DND-41 (cell line): ENCODE results near the gene ANXA3.
A peak's percentile ranks its signal among the peaks of the same experiment; 100 is the strongest.

Experiments used
- ATAC-seq: fragments of 200-7000 bp; cut with Tn5 transposase; 3 replicates; pipeline ENCODE4 v1.9.1; 2021; ENCODE audit warnings: low read depth; ENCODE audit not compliant: insufficient read depth
- DNase-seq: peaks from one replicate; pipeline ENCODE4 v3.0.0-alpha.2; 2020
- H2AFZ ChIP-seq: 2 replicates; pipeline ENCODE4 v1.6.0; 2012; ENCODE audit warnings: low read depth, low read length
- H3K27ac ChIP-seq: 2 replicates; pipeline ENCODE4 v1.5.1; 2012; ENCODE audit warnings: low read length, inconsistent platforms
- H3K27me3 ChIP-seq: fragments of 200-600 bp; sonication (generic); 2 replicates; pipeline ENCODE4 v1.6.0; 2012; ENCODE audit warnings: low read length, mild to moderate bottlenecking, inconsistent platforms; ENCODE audit not compliant: insufficient read depth, poor library complexity
- H3K36me3 ChIP-seq: 2 replicates; pipeline ENCODE4 v1.5.1; 2012; ENCODE audit warnings: low read length, inconsistent platforms; ENCODE audit not compliant: insufficient read depth
- H3K4me1 ChIP-seq: 2 replicates; pipeline ENCODE4 v1.5.1; 2012; ENCODE audit warnings: mild to moderate bottlenecking, low read length; ENCODE audit not compliant: insufficient read depth
- H3K4me2 ChIP-seq: 2 replicates; pipeline ENCODE4 v1.6.0; 2012; ENCODE audit warnings: mild to moderate bottlenecking, moderate library complexity, low read length, inconsistent platforms; ENCODE audit not compliant: insufficient read depth
- H3K4me3 ChIP-seq, 2 experiments: fragments of 200-600 bp in 1 of 2; shearing (Covaris generic) in 1 of 2; 2 replicates each; pipeline ENCODE4 v1.5.1; 2012 to 2016; ENCODE audit warnings: inconsistent platforms in 2 of 2, low read length in 2 of 2, mild to moderate bottlenecking in 2 of 2, low read depth in 1 of 2, moderate library complexity in 1 of 2
- H3K79me2 ChIP-seq: 2 replicates; pipeline ENCODE4 v1.6.0; 2012; ENCODE audit warnings: low read length, inconsistent platforms; ENCODE audit not compliant: insufficient read depth
- H3K9ac ChIP-seq: 2 replicates; pipeline ENCODE4 v1.6.0; 2012; ENCODE audit warnings: low read depth, mild to moderate bottlenecking, inconsistent platforms, low read length, moderate library complexity
- H3K9me3 ChIP-seq: 2 replicates; pipeline ENCODE4 v1.5.1; 2012; ENCODE audit warnings: low read length, moderate library complexity, mild to moderate bottlenecking, inconsistent platforms; ENCODE audit not compliant: insufficient read depth, severe bottlenecking
- H4K20me1 ChIP-seq: 2 replicates; pipeline ENCODE4 v1.6.0; 2012; ENCODE audit warnings: low read length; ENCODE audit not compliant: insufficient read depth
- CTCF ChIP-seq: IDR thresholded peaks from 2 replicates; pipeline ENCODE4 v1.5.1; 2012; ENCODE audit warnings: borderline replicate concordance, low read length, moderate library complexity, mild to moderate bottlenecking; ENCODE audit not compliant: poor library complexity, severe bottlenecking; ENCODE audit errors: extremely low read depth
- EZH2 ChIP-seq: IDR thresholded peaks from 3 replicates; pipeline ENCODE4 v1.6.1; 2012; ENCODE audit warnings: borderline replicate concordance, low read depth, mild to moderate bottlenecking, moderate library complexity, low read length, inconsistent platforms; ENCODE audit not compliant: severe bottlenecking

ANXA3 gene

GRCh38 chr4:78608684-78609083 is 57.1 kb downstream of the ANXA3 start:
- H3K4me1 ChIP-seq = peaks cover 57% of the 10 kb centered on the region
- TF ChIP-seq EZH2 = no peak
- no peak for TF ChIP-seq CTCF

GRCh38 chr4:78609580-78609979 is 58.0 kb downstream of the ANXA3 start:
- Histone ChIP-seq H3K4me2 (peak overlapping the region; percentile 33), H4K20me1 (no peaks in the 10 kb centered on the region), H3K4me1 (peaks cover 66% of the 10 kb centered on the region), H3K27ac (peak overlapping the region; percentile 71), H3K4me3 (no peak overlapping the region), H3K9ac (no peak overlapping the region), H3K36me3 (no peaks in the 10 kb centered on the region), H3K27me3 (no peaks in the 10 kb centered on the region), H3K79me2 (no peaks in the 10 kb centered on the region), H3K9me3 (no peaks in the 10 kb centered on the region), H2AFZ (no peak overlapping the region)
- DNase-seq (no peak), ATAC-seq (no peak)
- TF ChIP-seq CTCF (no peak), EZH2 (no peak)

More at GRCh38 chr4:78608684-78609083, 57.1 kb downstream of the ANXA3 start:
- Histone ChIP-seq H3K9ac (no peak overlapping the region), H3K27me3 (no peaks in the 10 kb centered on the region), H3K9me3 (no peaks in the 10 kb centered on the region), H2AFZ (no peak overlapping the region), H3K79me2 (no peaks in the 10 kb centered on the region), H3K4me3 (no peak overlapping the region), H3K4me2 (no peak overlapping the region), H4K20me1 (no peaks in the 10 kb centered on the region), H3K36me3 (no peaks in the 10 kb centered on the region), H3K27ac (no peak overlapping the region; the same call in 1 of the 2 replicates)
- ATAC-seq = no peak
- DNase-seq = no peak

GRCh38 chr4:78610546-78611214 is 59.1 kb downstream of the ANXA3 start:
- ATAC-seq (peak; percentile 93), DNase-seq (peak; percentile 48)
- no peak overlapping the region for H3K4me3 ChIP-seq
- H3K9ac ChIP-seq = peak overlapping the region; percentile 25; the same call in 1 of the 2 replicates
- H3K27me3 ChIP-seq = no peaks in the 10 kb centered on the region
- peak overlapping the region; percentile 37 for H3K4me2 ChIP-seq
- peaks cover 75% of the 10 kb centered on the region for H3K4me1 ChIP-seq
- H3K9me3 ChIP-seq = no peaks in the 10 kb centered on the region
- peak overlapping the region; percentile 84 for H3K27ac ChIP-seq
- no peaks in the 10 kb centered on the region for H4K20me1 ChIP-seq
- TF ChIP-seq CTCF = no peak
- no peak for TF ChIP-seq EZH2
- no peaks in the 10 kb centered on the region for H3K79me2 ChIP-seq
- H3K36me3 ChIP-seq = no peaks in the 10 kb centered on the region
- no peak overlapping the region for H2AFZ ChIP-seq
